GM12801 (cell line): ENCODE measurements around the gene NUDT9.

Experiments
- TF ChIP-seq, protein P1 (sequence below): IDR thresholded peaks from one replicate; pipeline ENCODE4 v1.5.1; 2011; ENCODE audit warnings: control low read depth; ENCODE audit not compliant: insufficient read length; ENCODE audit errors: extremely low read depth

Gene NUDT9

DNA sequence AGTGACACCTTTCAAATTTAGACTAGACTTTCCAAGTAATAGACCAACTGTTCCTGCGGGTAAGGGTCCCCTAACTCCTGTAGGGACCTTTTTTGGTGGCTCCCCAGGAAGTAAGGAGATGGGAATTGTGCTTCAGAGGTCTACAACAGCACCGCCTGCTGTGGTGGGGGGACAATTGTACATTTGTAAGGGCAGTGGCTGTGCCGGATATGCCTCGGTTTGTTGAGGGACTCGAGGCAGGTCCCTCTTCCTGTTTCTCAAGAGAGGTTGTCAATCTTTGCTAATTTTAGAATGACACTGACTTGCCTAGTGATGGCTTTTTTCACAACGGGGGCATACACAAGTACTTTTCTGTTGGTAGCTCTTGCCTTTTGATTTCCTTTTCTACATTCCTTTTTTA, 15.9 kb upstream of the NUDT9 start:
- TF ChIP-seq, protein P1, sequence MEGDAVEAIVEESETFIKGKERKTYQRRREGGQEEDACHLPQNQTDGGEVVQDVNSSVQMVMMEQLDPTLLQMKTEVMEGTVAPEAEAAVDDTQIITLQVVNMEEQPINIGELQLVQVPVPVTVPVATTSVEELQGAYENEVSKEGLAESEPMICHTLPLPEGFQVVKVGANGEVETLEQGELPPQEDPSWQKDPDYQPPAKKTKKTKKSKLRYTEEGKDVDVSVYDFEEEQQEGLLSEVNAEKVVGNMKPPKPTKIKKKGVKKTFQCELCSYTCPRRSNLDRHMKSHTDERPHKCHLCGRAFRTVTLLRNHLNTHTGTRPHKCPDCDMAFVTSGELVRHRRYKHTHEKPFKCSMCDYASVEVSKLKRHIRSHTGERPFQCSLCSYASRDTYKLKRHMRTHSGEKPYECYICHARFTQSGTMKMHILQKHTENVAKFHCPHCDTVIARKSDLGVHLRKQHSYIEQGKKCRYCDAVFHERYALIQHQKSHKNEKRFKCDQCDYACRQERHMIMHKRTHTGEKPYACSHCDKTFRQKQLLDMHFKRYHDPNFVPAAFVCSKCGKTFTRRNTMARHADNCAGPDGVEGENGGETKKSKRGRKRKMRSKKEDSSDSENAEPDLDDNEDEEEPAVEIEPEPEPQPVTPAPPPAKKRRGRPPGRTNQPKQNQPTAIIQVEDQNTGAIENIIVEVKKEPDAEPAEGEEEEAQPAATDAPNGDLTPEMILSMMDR: no peak

DNA sequence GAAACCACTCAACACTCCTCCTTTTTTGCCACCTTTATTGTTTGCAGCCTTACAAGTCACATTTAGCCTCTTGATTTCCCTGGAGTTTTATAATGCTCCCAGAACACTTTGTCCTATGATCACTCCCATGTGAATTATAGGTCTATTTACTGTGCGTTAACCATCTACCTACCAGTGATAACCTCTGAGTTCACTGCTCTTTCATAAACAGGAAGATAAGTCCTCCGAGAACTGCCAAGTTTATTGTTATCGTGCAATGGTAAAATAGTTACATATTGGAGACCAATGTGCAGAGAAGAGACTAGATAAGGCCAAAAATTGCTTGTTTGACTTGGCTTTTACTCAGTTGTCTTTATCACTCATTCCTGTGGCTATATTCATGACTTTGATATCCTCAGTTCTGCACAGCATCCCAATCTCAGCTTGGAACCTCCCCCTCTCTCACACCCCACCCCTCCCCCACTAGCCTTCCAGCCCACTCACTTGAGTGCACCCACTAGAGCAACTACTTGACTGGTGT, 12.9 kb upstream of the NUDT9 start:
- TF ChIP-seq, protein P1: no peak

- TF ChIP-seq, protein P1: no peak
Measured at GRCh38 chr4:87410157-87410556, 12.2 kb upstream of the NUDT9 start.

DNA sequence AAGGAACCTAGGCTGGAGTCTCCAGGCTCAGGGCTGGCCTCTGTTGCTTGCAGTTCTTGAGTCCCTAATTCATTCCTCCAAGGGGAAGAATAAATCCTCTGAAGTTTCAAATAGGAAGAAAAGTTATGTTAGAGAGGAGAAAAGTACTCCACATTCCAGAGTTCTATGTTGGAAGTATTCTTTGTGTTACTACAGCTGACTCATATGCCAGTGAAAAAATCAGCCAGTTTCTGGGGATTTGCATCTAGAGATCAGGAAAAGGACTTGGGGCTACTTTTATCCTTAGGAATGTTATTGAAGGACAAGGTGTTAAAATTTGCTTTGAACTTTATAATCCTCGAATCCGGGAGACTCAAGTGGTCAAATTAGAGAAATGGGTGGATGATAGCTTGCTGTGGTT, 11.7 kb upstream of the NUDT9 start:
- TF ChIP-seq, protein P1: no peak

DNA sequence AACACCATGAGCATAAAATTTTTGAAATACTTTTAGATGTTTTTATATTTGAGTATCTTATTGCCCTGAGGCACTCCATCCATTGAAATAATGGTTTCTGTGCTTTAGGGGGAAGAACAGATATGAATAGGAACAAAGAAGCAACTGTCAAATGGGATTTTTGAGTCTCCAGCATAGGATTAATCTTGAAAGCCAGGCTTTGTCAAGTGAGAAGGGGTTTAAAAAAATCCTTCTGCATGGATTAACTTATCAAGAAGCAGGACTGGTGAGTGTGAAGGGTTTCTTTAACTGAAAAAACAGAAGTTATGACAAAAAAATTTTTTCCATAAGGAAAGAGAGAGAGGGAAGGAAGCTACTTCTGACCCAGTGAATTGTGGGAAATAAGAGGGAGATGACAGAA, 7.6 kb upstream of the NUDT9 start:
- TF ChIP-seq, protein P1: no peak

DNA sequence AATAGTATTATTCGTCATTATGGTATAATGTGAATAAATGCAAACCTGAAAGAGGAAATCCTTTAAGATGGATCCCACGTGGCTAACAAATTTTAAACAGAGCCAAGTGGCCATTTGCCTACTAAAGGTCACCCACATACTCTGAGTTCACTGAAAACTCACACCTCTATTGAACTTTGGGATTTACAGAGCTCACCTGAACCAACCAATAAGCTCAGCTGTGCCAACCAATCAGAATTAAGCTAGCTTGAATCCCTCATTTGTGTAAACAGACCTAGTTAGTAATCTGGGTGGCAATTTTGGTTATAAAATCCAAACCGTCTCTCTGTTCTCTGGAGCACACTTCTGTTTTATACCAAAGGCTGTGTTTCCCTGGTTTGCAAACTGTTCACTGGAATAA, 5.4 kb upstream of the NUDT9 start:
- TF ChIP-seq, protein P1: no peak

DNA sequence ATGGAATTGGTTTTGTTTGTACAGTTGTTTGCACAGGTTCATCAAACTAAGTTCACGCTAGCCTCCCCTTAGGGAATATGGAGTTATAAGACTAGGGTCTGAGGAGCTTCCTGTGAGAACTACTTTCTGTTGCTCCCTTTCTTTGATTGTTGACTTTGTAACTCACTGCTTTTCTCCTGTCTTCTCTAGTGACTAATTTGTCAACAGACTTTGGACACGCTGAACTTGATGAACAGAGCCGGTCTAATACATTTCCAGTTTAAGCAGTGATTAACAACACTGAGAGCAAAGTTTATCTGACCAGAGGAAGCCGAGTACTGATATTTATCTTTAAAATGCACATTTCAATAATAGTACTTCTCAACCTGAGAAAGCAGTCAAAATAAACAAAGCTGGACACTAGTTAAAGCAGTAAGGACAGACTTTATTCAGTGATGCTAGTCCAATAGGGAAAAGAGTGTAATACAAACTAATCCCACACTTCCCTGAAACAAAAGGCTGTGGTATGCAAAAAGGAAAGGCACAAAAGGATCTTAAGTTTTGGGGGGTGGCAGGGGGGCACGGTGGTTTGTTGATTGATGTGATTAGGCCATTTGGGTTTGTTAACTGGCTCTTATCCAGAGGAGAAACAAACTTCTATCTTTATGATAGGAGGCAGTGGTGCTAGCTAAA, 2.7 kb upstream of the NUDT9 start:
- TF ChIP-seq, protein P1: no peak
